ENCODE measurements around the gene POLR1E. TPM values are rescaled to one million over a fixed set of nuclear protein-coding genes. Genes with fewer than 3 reads are reported as not detected.

Gene POLR1E
- total and polyA plus RNA-seq, 11 donors: 6.9 to 27.0 (median 12.8) TPM

GRCh38 chr9:37437621-37438020, 48.1 kb upstream of the POLR1E start:
- WGBS, 4 donors: 72 to 85% (median 82%) methylated on average over 4 of the region's 4 CpGs

GRCh38 chr9:37438359-37438758, 47.4 kb upstream of the POLR1E start:
- ATAC-seq (peak in 2 of 4 donors; percentile 49 to 50), DNase-seq (no peak)
- 51 to 68% (median 63%) methylated on average over 1 to 3 of the region's 3 CpGs for WGBS, 4 donors
- Histone ChIP-seq H3K36me3 (peaks cover 0 to 95% (median 93%) of the 10 kb centered on the region in 9 donors), H3K27me3 (no peaks in the 10 kb centered on the region), H3K9me3 (no peaks in the 10 kb centered on the region), H3K4me1 (peaks cover 0 to 46% (median 12%) of the 10 kb centered on the region in 12 donors), H3K27ac (peak overlapping the region in 2 of 12 donors; percentile 1 to 11), H3K4me3 (no peak overlapping the region)
- TF ChIP-seq, protein P1, sequence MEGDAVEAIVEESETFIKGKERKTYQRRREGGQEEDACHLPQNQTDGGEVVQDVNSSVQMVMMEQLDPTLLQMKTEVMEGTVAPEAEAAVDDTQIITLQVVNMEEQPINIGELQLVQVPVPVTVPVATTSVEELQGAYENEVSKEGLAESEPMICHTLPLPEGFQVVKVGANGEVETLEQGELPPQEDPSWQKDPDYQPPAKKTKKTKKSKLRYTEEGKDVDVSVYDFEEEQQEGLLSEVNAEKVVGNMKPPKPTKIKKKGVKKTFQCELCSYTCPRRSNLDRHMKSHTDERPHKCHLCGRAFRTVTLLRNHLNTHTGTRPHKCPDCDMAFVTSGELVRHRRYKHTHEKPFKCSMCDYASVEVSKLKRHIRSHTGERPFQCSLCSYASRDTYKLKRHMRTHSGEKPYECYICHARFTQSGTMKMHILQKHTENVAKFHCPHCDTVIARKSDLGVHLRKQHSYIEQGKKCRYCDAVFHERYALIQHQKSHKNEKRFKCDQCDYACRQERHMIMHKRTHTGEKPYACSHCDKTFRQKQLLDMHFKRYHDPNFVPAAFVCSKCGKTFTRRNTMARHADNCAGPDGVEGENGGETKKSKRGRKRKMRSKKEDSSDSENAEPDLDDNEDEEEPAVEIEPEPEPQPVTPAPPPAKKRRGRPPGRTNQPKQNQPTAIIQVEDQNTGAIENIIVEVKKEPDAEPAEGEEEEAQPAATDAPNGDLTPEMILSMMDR (IDR thresholded peaks at IDR 0.05): no peak
- TF ChIP-seq POLR2A (IDR thresholded peaks at IDR 0.05): no peak
- intact Hi-C loops (cut with DNase I): no loop called here

More at GRCh38 chr9:37437621-37438020, 48.1 kb upstream of the POLR1E start:
- no peaks in the 10 kb centered on the region for H3K9me3 ChIP-seq
- H3K36me3 ChIP-seq: peaks cover 0 to 100% (median 95%) of the 10 kb centered on the region in 9 donors
- H3K27me3 ChIP-seq: no peaks in the 10 kb centered on the region
- ATAC-seq (peak in 2 of 4 donors; percentile 14 to 54), DNase-seq (no peak)
- intact Hi-C loops (cut with DNase I): no loop called here
- TF ChIP-seq POLR2A (IDR thresholded peaks at IDR 0.05): no peak
- TF ChIP-seq, protein P1 (IDR thresholded peaks at IDR 0.05): no peak
- peak overlapping the region in 3 of 12 donors; percentile 11 to 24 (median 12) for H3K27ac ChIP-seq
- no peak overlapping the region for H3K4me3 ChIP-seq
- H3K4me1 ChIP-seq: peaks cover 0 to 51% (median 16%) of the 10 kb centered on the region in 12 donors

DNA sequence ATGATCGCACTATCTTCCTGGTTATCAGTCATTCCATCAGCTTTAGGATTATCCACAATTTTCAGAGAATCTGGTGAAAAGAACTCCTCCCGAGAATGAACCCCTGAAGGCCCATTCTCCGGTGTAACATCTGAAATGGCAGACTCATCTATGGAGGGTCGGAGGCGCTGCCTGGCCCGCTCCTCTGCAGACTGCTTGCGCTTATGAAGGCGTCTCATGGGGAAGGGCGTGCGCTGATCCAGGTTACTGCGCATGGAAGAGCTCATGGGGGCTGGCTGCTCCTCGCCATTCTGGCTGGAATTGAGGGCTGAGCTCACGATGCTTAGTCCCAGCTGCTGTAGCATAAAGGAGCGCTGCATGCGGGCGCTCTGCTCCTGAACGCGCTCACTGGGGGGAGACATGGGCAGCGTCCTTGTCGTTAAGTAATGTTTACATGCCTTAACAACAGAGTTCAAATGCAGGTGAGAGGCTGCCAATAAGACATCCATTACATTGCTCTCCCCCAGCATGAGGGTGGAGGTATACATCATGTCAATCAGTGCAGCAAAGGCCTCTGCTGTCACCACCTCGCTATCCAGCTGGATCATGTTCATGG, 43.9 kb upstream of the POLR1E start:
- Histone ChIP-seq H3K9me3 (no peaks in the 10 kb centered on the region), H3K27me3 (no peaks in the 10 kb centered on the region), H3K4me3 (no peak overlapping the region), H3K4me1 (peaks cover 0 to 31% (median 7%) of the 10 kb centered on the region in 12 donors), H3K36me3 (peaks cover 0 to 67% (median 58%) of the 10 kb centered on the region in 9 donors), H3K27ac (no peak overlapping the region)
- WGBS, 4 donors: 84 to 91% (median 86%) methylated on average over 19 to 21 of the region's 21 CpGs
- ATAC-seq (no peak), DNase-seq (no peak)
- no peak for TF ChIP-seq POLR2A (IDR thresholded peaks at IDR 0.05)
- TF ChIP-seq, protein P1 (IDR thresholded peaks at IDR 0.05): no peak
- intact Hi-C loops (cut with DNase I): no loop called here

- peaks cover 0 to 25% (median 7%) of the 10 kb centered on the region in 12 donors for H3K4me1 ChIP-seq
- H3K4me3 ChIP-seq: no peak overlapping the region
- ATAC-seq: no peak
- H3K9me3 ChIP-seq: no peaks in the 10 kb centered on the region
- intact Hi-C loops (cut with DNase I): no loop called here
- H3K36me3 ChIP-seq: peaks cover 0 to 65% (median 51%) of the 10 kb centered on the region in 9 donors
- TF ChIP-seq, protein P1 (IDR thresholded peaks at IDR 0.05): no peak
- TF ChIP-seq POLR2A (IDR thresholded peaks at IDR 0.05): no peak
- 67 to 85% (median 82%) methylated on average over 2 of the region's 2 CpGs for WGBS, 4 donors
- no peak for DNase-seq
- no peaks in the 10 kb centered on the region for H3K27me3 ChIP-seq
- H3K27ac ChIP-seq: no peak overlapping the region
Measured at GRCh38 chr9:37442556-37442955, 43.2 kb upstream of the POLR1E start.
